HL-60/S4 (cell line): ENCODE data around the gene ELL2.

ENCODE experiments used
- in situ Hi-C: fragments of 300-500 bp; cut with MboI; formaldehyde crosslinking; loops from 2 replicates; pipeline ENCODE4 v1.14.3; 2022; ENCODE audit warnings: low sequenced_read_pairs

The ELL2 gene

DNA sequence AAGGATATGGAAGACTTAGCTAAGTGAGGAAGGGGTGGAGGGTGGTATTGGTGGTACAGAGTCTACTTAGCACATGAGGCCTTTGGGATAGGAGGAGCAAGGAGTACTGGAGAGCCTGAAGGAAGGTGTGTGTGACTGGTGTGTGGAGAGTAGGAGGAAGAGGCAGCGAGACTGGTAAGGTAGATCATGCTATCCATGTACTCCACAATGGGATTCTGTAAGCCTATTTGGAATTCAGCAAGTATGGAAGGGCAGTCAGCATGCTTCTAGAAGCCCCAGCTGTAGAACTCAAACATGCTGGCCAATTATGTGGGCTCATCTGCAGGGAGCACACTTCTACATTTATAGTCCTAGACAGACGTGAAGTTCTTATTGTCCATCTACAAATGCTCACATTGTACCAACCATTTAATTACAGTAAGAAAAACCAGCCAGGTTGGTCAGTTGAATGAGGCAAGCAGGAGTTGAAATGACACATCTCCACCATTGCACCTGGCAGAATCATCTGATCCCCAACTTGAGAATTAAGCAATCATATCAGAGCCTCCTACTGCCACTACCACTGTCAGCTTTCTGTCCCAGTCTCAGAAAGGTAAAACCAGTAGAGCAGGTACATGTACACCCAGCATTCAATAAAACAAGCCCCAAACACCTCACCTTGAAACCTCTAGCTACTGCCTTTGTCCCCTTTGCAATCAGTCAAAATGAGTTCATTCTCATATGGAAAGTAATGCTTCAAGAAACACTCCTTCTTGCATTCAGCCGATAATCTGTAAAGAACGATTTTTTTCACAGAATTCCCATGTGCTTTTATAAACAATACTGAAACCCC, 78.2 kb downstream of the ELL2 start:
- in situ Hi-C loops, result no loop called here

DNA sequence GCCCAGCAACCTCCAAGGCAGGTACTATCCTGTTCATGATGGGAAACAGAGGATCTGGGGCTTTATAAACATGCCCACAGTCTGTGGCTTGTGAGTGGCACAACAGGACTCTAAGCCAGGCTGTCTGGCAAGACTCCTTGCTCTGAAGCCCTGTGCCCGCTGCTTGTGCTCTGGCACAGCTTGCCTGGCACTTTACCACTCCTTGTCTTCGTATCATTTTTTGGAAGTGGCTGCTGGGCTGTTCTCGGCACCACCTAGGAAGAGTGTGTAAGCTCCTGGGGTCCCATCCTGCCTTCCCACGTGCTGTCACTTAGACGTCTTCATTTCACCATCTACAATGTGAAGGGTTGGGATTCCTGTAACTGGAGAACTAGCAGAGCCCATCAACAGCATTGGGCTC, 79.8 kb downstream of the ELL2 start:
- in situ Hi-C loops, result no loop called here

DNA sequence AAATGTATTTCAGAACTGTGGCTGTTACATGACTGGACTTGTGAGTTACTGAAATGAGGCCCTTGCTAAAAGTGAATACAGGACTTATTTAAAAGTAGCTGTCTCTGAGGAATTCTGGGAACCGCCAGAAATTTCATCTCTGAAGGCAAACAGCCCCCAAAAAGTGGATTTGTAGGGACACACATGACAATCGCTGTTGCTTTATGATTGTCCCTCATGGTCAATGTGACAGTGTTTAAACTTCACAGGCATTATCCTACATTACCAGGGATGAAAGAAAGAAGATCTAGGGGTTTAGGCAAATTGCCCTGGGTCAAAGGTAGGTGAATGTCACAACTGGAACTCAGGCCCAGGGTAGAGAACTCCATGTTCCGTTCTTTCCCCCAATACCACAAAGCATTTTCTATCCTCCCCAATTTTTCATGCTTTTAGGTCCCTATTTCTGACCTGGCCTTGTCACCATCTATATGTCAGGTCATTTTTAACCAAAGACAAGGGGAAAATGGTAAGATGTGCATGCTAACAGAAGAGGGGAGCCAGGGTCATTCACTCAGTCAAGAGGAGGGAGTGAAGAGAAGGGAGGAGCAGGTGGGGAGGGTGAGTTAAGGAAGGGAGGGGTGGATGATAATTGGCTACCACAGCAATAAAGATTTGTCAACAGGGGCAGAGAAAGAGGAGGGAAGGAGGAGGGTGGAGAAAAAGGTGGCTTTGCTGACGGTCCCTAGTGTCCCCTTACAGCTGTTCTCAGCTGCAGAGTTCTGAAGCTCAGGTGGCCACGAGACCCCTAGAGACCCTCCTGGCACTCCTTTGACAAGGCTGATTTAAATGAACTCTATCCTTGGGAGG, 81.3 kb downstream of the ELL2 start:
- in situ Hi-C loops, result no loop called here

DNA sequence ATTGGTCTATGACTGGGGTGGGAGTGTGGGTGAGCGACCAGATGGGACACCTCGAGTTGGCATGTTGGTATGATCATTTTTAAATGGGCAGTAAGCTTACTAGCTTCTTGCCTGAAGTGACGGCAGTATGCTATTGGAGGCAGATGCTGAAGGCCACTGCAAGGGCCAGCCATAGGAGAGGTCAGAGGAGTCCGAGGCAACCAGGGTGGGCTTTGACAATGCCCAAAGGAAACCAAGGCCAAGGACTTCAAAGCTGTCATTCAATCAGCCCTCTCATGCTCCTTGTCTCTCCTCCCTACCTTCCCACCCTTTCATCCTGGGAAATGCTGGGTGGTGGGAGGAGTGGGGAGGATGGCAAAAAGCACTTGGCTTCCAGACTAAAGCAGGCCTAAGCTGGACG, 82.0 kb downstream of the ELL2 start:
- in situ Hi-C loops, result no loop called here

DNA sequence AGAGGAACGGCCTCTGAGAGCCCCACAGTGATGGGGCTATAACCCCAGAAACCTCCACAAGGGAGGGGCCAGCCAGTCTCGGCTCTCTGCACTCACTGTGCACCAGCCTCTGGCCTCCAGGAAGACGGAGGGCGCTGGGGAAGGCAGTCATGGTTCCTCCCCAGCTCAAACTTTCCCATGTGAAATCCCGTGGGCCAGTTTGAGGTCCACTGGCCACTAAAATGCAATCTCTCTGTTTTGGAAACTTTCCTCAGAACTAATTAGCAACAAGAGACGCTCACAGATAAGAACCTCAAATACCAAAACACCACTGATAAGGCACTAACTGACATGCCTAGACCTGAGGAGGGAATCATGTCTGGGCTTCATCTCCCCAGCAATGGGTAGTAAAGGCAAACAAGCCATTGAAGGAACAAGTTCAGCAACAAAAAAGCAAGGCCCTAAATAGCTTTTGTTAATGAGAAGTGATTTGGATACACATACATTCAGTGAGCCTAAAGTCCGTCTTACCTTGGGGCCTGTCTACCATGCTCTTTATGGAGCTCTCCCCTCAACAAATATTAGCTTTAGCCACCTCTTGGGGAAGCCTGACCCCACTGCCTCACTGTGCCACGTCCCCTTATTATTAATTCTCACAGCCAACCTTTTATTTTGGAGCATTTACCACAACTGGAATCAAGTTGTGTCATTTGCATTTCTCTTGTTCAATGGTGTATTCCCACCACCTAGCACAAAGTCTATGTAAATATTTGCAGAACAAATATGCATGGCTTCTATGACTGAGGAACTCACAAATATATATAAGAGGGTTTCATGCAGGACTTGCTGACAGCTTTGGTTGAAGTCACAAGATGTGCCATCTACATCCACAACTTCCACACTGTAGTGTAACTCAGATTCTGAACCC, 83.0 kb downstream of the ELL2 start:
- in situ Hi-C loops, result no loop called here

DNA sequence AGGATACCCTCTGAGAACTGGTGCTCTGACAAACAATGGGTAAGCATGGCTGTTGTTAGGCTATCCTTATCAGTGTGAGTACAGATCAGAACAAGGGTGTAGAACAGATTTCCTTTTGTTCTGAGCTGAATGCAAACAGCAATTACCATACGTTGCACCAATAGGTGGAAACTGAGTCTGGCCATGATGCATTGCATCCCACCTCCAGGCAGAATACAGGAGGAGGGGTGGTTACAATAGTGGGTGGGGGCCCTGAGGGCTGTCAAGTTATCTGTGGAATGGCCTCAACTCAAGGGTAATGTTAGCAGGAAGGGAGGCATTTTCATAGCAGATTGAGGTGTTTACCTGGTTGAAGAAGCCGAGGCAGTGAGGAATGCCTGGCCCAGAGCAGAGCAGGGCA, 84.9 kb downstream of the ELL2 start:
- in situ Hi-C loops, result no loop called here

DNA sequence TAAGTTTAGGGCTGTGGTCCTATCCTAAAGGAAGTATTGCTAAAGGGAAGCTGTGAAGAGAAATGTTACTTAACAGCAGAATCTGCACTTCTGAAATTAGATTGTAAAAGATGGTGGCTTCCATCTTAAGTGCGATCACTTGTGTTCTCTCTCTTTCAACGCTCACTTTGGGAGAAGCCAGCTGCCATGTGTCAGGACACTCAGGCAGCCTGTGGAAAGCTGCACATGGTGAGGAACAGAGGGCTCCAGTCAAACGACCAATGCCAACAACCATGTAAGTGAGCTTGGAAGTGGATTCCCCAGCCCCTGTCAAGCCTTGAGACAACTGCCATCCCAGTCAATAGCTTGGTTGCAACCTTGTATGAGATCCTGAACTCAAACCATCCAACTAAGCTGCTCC, 87.4 kb downstream of the ELL2 start:
- in situ Hi-C loops, result loop anchor here (25.0 kb wide), 1 partner anchor 463 kb away; no protein-coding TSS in a partner anchor

DNA sequence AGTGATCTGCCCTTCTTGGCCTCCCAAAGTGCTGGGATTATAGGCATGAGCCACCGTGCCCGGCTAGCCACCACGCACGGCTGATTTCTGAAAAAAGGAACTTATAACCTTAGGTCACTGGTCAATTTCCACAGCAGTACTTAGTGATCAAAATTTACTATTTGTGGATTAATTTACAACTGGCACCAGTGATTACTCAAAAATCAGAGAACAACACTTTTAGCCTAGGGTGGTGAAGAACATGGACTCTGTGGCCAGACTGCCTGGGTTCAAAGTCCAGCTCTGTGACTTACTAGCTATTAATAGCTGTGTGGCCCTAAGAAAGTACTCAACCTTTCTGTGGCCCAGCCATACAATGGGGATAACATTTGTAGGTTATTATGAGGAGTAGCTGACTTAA, 88.3 kb downstream of the ELL2 start:
- in situ Hi-C loops, result loop anchor here (25.0 kb wide), 1 partner anchor 464 kb away; no protein-coding TSS in a partner anchor

DNA sequence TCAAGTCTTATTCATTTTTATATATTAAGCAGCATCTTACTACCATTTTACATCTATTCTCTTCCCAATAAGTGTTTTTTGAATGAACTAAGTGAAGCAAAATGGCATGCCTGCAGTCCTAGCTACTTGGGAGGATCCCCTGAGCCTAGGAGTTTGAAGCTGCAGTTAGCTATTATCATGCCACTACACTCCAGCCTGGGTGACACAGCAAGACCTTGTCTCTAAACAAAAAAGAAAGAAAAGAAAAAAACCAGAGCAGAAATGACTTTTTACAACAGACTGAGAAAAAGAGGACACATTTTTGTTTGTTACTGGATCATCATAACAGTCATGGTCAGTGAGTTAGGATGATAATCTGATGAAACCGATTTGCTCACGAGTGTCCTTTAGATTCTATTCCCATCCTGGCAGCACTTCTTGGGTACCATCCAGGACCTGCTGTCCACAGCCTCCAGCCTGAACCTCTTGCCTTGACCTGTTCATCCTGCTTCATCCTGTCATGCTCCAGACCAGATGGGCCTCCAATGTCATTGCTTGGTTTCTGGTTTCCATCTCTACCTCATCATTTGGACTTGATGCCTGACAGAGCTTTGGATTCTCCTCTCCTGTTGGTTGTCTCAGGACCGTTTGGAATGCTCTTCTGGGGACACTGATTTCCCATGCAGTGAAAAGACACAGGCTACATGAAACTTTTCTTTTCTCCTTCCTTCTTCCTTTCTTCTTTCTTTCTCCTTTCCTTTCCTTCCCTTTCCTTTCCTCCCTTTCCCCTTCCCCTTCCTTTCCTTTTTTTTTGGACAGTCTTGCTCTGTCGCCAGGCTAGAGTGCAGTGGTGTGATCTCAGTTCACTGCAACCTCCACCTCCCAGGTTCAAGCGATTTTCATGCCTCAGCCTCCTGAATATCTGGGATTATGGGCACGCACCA, 89.0 kb downstream of the ELL2 start:
- in situ Hi-C loops, result loop anchor here (25.0 kb wide), 1 partner anchor 465 kb away; no protein-coding TSS in a partner anchor

DNA sequence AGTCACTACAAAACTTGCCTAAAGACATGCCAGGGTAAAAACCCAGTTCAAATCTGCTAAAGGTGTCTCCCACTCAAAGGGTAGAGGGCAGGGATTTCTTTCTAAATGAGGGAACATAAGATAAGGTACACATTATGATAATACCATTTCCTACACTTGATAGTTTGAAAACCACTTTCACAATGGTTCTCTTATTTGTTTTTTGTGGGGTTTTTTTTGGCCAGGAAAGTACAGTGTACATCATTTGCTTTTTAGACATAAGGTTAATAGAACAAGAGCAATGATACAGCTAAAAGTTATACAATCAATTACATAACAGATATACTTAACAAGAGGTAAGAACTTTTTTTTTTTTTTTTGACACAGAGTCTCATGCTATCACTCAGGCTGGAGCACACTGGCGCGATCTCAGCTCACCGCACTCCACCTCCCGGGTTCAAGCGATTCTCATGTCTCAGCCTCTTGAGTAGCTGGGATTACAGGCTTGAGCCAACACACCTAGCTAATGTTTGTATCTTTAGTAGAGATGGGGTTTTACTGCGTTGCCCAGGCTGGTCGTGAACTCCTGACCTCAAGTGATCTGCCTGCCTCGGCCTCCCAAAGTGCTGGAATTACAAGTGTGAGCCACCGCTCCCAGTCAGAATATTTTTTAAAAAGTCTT, 90.4 kb downstream of the ELL2 start:
- in situ Hi-C loops, result loop anchor here (25.0 kb wide), 1 partner anchor 466 kb away; no protein-coding TSS in a partner anchor

DNA sequence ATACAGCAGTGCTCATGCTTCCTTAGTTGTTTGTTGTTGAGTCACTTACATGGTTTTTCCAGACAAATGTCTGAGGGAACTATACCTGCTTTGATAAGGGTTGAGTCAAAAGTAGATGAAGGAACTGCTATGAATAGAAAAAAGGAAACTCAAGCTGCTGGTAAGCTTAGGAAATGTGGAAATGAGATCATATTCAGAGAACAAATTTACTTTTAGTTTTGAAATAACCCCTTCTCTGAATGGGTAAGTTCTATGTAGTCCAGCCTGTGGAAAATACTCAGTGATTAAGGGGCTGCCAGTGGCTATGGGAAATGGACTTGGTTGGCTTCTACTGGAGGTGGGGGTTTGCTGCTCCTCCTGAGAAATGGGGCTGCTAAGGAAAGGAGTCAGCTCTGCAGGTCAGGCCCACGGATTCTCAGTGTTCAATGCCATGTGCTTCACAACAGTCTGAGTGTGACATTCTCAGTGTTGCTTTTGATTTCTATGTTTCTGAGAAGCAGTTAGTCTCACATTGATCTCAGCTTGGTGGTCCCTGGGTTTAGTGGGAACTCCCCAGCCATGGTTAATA, 91.5 kb downstream of the ELL2 start:
- in situ Hi-C loops, result loop anchor here (25.0 kb wide), 1 partner anchor 467 kb away; no protein-coding TSS in a partner anchor

DNA sequence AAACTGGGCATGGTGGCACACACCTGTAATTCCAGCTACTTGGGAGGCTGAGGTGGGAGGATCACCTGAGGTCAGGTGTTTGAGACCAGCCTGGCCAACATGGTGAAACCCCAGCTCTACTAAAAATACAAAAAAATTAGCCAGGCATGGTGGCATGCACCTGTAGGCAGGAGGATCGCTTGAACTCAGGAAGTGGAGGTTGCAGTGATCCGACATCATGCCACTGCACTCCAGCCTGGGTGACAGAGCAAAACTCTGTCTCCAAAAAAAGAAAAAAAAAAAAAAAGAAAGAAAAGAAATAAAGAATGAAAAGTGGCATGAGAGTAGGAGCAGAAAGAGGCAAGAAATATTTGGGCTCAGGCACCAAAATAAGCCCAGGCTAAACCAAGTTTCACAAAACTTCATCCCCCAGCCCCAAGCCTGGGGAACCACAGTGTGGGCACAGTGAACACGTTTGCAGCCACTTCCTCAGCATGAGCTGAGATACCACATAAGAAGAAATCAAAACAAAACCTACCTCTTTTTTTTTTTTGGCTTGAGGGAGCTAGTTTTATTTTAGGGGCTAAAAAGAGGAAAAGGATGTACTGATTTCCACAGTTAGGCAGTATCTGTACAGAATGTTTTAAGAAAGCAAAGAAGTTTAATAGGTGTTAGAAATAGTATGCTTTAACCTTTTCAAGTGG, 92.3 kb downstream of the ELL2 start:
- in situ Hi-C loops, result loop anchor here (25.0 kb wide), 1 partner anchor 468 kb away; no protein-coding TSS in a partner anchor

DNA sequence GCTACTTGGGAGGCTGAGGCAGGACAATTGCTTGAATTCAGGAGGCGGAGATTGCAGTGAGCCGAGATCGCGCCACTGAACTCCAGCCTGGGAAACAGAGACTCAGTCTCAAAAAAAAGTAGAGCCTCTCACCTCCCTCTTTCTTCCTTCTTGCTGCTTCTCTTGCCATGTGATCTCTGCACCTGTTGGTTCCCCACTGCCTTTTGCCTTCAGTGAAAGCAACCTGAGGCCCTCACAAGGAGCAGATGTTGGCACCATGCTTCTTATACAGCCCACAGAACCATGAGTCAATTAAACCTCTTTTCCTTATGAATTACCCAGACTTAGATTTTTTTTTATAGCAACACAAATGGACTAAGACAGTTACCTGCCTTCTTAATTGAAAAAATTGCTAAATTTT, 93.5 kb downstream of the ELL2 start:
- in situ Hi-C loops, result loop anchor here (25.0 kb wide), 1 partner anchor 469 kb away; no protein-coding TSS in a partner anchor

DNA sequence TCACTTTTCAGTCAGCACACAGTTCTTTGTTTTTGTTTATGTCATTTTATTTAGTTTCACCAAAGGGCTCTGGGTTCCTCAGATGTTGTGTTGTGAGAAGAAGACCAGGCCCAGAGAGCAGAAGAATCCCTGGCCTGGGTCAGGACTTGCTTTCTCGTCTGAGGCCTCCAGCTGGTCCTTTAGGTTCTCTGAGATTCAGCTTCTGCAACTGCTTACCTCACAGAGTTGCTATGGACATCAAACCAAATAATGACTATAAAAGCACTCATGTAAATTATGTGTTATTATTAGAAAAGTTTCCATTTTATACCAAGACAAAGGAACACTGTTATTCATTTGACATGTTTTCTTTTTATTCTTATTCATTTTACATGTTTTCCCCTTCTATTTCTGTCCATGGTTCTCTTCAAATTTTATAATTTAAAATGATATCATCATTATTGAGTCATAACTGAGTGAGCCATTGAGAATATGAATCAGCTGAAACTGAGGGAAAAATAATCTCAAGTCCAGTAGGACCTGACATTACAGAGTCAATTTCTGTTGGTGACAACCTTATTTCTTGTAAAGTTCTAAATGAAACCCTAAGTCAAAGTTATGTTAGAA, 95.1 kb downstream of the ELL2 start:
- in situ Hi-C loops, result loop anchor here (25.0 kb wide), 1 partner anchor 471 kb away; no protein-coding TSS in a partner anchor

DNA sequence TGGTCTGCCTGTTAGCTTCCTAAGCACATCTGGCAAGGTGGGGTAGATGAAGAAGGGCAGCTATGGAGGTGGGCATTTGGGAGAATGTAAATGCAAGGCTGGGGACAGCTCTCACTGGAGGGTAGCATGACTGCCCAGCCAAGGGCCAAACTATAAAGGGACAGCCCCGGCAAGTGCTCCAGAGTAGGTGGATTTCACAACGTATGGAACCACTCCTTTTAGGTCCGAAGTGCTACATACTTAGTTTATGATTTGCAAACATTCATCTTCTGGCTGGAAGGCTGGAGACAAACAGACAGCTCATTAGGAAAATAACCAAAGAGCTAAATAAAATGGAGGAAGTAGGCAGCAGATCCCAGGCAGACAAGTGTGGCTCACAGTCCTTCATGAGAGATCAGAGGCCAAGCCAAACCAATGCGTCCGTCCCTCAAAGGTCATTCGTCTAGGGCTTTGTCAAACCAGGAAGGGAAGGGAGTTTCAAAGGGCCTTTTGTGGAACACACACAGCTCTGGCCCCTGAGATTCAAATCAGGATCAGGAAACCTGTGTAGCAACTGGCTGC, 96.6 kb downstream of the ELL2 start:
- in situ Hi-C loops, result loop anchor here (25.0 kb wide), 1 partner anchor 472 kb away; no protein-coding TSS in a partner anchor

DNA sequence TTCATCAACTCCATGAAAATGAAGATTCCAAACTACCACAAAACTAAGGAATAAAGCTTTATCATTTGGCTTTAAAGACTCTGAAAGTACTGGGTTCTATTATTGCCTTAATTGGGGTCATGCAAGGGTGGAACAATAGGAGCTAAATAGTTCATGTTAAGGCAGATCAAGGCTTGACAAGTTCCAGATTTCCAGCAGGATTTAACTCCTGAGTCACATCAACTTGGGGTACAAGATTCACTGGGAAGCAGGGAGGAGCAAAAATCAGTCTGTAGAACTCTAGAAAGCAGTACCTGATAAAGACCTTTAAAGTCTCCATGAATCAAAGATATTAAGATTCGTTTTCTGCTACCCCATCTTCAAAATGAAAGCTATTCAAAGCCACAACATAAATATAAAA, 97.2 kb downstream of the ELL2 start:
- in situ Hi-C loops, result loop anchor here (25.0 kb wide), 1 partner anchor 473 kb away; no protein-coding TSS in a partner anchor

DNA sequence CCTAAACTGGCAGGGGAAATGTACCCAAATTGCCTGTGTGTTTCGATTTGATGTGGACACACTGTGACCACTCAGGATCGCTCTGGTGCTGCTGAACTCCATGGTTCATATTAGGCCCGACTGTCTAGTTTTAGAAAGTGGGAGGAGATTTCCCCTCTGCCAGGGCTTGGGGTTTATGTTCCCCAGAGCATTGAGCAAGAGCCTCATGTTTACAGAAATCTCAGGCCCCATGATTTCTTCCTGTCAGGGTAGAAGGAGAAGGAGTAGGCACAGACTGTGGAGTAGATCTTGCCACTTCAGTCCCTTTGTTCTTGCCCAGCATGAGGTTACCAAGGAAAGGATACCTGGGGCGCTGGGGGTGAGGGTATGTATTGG, 98.3 kb downstream of the ELL2 start:
- in situ Hi-C loops, result loop anchor here (25.0 kb wide), 1 partner anchor 474 kb away; no protein-coding TSS in a partner anchor
